Brain pericyte (primary cell): ENCODE measurements around the gene RC3H2.
A peak's percentile ranks its signal among the peaks of the same experiment; 100 is the strongest.
"Not testable (repeated sequence)": the region's sequence is repeated elsewhere in the genome, so short reads cannot be mapped to it uniquely, and the experiment has no call there.

Experiments used
- DNase-seq: peaks from one replicate; pipeline ENCODE4 v3.0.0-alpha.2; 2012; ENCODE audit warnings: low read depth, low spot score

The RC3H2 gene

DNA sequence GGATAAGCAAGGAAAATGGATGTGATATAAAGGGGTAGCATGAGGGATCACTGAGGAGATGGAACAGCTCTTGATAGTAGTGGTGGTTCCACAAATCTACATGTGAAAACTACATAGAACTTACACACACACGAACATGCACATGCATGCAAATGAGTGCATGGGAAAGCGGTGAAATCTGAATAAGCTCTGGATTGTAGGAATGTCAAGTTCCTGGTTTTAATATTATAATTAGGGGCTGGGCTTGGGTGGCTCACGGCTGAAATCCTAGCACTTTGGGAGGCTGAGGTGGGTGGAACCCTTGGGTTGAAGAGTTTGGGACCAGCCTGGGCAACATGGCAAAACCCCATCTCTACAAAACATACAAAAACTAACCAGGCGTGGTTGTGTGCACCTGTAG is 63.7 kb downstream of the RC3H2 start:
- DNase-seq: no peak

DNA sequence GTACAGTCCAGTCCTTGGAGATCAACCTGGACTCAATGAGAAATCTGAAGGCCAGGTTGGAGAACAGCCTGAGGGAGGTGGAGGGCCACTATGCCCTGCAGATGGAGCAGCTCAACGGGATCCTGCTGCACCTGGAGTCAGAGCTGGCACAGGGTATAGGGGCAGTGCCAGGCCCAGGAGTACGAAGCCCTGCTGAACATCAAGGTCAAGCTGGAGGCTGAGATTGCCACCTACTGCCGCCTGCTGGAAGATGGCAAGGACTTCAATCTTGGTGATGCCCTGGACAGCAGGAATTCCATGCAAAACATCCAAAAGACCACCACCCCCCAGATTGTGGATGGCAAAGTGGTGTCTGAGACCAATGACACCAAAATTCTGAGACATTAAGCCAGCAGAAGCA is 66.7 kb downstream of the RC3H2 start:
- DNase-seq: not testable (repeated sequence)

DNA sequence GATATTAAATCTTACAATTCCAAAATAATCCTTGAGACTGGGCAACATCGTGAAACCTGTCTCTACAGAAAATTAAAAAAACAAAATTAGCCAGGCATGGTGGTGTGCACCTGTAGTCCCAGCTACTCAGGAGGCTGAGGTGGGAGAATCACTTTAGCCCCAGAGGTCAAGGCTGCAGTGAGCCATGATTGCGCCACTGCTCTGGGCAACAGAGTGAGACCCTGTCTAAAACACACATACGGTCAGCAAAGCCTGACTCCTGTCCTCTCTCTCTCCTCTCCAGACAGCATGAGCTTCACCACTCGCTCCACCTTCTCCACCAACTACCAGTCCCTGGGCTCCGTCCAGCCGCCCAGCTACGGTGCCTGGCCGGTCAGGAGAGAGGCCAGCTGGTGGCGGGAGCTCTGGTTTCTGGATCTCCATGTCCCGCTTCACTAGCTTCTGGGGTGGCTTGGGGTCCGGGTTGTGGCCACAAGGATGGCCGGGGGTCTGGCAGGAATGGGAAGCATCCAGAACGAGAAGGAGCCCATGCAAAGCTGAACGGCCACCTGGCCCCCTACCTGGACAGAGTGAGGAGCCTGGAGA is 67.8 kb downstream of the RC3H2 start:
- DNase-seq: no peak

DNA sequence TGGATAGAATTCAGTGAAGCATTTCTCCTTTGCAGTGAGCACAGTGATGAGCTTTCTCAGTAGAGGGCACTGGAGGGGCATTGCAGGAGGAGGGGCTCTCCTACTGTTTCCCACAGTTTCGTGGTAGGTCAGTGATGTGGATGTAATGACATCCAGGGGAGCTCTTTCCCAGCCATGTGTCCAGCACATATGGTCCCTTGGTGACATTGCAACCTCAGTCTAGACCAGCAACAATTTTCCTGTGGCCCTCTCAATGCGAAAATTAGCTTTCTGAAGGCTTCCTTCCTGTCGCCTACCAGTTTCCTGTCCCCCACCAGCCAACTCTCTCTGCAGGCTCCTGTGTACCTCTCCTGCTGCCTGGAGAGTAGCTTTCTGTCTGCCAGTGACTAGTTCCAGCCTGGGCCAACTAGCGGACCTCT is 69.8 kb downstream of the RC3H2 start:
- DNase-seq: no peak

DNA sequence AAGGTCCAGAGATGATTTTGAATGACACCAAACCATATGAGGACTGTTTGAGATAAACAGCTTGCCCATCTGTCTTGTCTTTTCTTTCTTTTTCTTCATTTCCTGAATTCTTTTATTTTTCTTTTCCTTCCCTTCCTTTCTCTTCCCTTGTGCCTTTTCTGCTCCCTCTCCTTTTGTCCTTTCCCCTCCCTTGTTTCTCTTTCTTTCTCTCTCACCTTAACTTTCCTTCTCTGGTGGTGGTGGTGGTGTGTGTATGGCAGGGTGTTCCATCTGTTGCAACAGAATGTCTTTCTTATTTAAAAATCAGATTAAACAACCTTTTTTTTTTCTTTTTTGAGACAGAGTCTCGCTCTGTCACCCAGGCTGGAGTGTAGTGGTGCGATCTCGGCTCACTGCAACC is 73.0 kb downstream of the RC3H2 start:
- no peak for DNase-seq

DNA sequence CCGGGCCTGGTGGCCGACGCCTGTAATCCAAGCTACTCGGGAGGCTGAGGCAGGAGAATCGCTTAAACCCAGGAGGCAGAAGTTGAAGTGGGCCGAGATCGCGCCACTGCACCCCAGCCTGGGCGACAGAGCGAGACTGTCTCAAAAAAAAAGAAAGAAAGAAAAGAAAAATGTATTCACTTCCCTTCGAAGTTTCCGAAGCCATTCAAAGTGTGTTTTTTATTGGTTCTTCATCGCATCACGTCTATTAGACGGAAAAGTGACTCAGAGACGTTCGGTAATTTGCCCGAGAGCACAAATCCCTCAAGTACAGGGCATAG is 76.2 kb downstream of the RC3H2 start:
- not testable (repeated sequence) for DNase-seq

DNA sequence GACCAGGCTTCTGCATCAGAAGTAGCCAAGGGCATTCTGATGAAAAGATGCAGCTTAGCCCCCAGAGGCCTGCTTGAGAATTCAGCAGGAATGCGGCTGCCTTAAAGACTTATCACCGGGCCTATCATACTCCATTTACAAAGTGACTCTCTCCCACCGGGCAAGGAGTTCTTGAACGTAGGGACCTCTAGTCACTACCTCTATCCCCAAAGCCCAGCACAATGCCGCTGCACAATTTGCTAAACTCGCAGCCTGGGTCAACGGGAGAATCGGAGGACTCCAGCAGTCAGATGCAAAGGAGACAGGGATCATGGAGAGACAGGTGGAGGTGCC is 77.4 kb downstream of the RC3H2 start:
- DNase-seq: no peak

DNA sequence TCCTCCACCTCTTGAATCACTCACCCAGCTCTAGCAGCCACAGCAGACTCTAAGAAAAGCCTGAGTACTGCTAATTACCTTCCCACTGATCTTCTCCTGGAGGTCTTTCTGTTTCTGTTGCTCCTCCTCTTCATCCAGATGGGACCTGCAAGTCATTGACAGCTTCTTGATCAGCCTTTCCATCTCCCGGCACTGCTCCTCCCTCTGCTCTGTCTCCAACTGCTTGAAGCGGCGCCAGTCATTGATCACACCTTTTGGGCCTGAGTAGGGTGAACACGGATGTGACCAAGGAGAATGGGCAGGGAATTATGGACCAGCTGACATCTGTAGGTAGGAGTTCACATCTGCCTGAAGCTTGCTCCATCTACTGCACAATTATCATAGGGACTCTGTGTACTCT is 82.2 kb downstream of the RC3H2 start:
- no peak for DNase-seq

DNA sequence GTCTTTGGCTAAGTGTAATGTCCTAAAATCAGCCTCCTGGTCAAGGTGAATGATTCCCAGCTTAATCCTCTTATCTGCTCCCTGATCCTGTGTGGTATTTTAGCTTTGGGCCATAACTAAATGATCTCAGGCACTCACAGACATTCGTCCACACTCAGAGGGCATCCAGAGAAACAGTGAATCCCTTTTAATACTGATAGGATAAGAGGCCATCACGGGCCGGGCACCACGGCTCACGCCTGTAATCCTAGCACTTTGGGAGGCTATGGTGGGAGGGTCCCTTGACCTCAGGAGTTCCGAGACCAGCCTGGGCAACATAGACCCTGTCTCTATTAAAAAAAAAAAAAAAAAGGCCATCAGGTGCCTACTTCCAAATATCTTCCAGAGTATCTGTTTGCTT is 83.1 kb downstream of the RC3H2 start:
- DNase-seq: no peak

DNA sequence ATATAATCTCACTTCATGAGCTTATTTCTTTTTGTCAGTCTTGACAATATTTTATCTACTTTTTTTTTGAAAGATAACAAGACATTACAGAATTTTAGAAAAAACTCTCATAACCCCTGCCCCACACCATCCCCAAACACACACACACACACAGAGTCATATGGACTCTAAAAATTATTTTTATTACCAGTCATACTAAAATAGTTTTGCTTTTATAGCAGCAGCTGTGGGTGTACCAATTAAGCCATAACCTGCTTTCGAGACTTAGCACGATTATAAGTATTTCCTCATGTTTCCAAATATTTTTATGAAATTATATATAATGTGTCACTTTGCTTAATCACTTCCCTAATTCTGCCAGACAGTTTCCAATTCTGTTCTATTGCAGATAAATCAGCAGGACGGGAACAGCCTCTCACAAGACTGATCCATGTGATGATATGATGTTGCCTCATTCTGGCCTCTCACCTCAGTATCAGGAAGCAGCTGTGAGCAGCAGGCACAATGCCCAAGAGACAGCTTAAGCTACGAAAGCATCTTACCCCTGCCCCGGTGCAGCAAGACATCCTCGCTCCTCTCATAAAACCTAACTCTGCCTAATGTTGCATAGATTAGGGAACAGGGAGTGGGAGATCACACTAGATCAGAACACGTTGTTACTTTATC is 83.7 kb downstream of the RC3H2 start:
- peak; percentile 15 for DNase-seq

DNA sequence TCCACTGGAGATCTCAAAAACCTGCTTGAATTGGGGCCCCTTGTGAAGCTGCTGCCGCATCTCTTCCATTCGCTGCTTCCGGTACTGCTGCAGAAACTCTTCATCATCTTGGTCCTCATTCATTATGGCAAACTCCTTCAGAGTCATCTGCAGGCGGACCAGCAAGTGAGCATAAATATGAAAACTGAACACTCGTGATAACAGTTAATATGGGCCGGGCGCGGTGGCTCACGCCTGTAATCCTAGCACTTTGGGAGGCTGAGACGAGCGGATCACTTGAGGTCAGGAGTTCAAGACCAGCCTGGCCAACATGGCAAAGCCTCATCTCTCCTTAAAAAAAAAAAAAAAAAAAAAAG is 84.7 kb downstream of the RC3H2 start:
- no peak for DNase-seq

DNA sequence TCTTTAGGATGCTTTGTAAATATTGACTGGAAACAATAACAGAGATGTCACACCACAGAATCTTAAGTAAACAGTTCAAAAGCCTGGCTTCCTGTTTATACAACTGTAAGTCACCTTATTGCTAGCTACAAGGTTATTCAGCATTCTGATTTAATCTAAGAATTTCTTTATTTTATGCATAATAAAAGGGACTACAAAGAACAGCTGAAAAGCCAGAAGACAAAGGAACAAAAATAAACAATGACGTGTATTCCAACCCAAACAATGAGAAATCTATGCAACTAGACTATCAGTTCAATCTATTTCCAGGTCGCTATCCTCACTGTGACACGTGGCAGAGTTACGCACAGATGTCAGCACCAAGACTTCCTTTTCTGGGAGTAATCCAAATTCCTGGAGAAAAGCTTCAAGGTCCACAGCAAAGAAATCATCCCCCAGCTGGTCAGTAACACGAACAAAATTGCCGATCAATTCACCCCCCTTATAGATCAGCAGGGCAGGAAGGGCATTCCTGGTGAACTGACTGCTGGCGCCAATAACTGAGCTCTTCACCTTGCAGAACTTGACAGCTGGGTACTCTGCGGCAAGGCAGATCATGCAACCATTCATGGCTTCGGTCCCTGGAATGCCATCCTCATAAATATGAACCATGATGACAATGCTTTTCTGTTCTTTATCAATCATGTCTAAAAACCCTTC is 85.2 kb downstream of the RC3H2 start:
- DNase-seq: peak; percentile 41

DNA sequence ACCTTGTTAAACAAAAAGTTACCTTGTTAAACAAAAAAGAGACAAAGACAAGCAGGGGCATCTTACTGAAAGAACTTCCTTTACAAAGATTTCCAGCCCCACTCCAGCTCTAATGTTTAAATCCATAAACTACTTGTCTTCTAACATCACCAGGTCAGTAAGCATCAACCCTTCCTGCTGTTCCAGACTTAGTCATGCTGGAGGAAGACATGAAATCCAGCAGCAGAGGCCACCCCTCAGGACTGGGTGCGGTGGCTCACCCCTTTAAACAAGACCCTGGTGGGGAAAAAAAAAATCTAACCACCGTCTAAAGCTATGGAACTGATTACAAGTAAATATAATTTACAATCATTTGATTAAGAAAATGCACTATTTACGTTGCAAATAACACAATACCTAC is 85.8 kb downstream of the RC3H2 start:
- peak; percentile 64 for DNase-seq

DNA sequence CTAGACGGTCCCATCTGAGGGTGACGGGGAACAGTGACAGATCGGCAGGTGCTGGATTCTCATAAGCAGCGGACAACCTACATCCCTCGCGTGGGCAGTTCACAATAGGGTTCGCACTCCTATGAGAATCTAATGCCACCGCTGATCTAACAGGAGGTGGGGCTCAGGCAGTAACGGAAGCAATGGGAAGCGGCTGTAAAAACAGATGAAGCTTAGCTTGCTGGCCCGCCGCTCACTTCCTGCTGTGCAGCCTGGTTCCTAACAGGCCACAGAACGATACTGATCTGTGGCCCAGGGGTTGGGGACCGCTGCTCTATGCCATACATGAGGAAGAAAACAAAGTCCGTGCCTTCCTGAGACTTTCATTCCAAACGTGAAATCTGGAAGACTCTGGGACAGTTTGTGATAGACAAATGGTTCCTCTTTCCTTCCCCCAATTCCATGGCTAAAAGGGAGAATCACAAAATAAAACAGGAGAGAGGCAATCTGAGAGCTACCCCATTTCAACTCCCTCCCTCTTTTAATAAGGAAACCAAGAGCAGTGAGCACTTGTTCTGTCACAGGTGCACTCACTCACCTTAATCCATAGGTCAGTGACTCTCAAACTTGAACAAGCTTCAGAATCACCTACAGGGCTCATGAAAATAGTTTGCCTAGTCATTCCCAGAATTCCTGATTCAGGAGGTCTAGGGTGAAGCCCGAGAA is 88.8 kb downstream of the RC3H2 start:
- DNase-seq: peak; percentile 56

DNA sequence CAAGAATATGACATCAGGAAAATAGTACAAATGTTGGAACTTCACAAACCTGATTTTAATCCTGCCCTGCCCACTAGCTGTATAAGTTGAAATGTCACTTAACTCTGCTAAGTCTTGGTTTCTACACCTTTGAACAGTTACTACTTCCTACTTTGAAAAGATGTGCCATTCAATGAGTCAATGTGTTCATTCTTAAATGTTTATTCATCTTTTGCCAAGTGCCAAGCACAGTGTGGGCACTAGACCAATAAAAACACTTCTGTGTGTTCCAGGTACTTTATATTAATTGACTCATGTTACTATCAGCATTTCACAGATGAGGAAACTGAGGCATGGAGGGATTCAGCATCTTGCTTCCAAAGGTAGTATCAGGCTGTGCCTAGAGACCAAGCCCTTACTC is 89.6 kb downstream of the RC3H2 start:
- DNase-seq: no peak

DNA sequence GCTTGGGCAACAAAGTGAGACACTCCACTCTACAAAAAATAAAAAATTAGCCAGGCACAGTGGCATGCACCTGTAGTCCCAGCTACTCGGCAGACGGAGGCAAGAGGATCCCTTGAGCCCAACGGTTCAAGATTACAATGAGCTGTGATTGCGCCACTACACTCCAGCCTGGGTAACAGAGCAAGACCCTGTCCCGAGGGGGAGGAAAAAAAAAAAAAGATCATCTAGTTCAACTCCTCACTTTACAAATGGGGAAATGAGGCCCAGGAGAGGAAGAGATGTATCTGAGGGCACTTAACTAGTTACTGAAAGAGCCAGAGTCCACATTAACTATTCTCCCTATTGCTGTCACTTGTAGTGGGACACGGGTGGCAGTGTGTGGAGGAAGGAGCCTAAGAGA is 90.6 kb downstream of the RC3H2 start:
- DNase-seq: no peak

DNA sequence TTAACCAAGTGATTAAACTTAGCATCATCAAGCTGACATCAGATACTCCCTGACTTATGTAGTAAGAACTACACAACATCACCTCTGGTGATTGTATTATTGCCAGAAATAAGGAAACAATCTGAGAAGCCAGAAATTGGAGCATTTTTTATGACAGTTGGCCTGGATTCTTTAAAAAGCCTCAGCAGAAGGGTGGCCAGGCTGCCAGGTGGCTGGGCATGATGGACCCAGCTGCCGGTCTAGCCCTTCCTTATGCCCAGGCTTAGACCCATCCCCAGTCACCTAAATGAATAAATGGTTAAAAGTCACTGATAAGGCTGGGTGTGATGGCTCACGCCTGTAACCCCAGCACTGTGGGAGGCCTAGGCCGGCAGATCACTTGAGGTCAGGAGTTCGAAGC is 92.4 kb downstream of the RC3H2 start:
- DNase-seq: no peak

DNA sequence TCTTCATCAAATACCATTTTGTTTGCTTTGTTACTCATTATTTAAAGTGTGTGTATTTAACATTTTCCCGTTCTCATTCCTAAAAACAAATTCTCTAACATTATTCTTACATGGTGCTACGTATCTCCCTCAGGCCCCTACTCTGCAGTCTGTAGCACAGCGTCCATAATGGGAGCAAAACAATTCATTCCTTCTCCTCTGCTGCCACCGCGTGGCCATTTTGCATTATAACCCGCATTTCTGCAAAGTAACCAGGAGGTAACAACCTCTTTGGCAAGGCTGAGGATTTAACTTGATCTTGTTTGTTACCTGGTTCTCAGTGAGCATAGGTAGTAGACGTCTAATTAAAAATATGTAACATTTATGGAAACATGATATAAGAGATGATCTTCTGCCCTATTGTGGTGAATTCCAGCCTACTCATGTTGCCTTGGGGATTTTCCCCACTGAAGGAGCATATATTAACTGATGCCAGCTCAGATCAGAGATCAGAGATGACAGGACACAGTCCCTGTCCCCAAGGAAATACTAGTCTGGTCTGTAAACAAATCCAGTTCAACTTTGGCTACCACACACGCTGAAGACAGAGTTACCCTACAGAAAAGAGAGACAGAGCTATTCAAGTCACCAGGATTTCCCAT is 94.7 kb downstream of the RC3H2 start:
- DNase-seq: peak; percentile 49

DNA sequence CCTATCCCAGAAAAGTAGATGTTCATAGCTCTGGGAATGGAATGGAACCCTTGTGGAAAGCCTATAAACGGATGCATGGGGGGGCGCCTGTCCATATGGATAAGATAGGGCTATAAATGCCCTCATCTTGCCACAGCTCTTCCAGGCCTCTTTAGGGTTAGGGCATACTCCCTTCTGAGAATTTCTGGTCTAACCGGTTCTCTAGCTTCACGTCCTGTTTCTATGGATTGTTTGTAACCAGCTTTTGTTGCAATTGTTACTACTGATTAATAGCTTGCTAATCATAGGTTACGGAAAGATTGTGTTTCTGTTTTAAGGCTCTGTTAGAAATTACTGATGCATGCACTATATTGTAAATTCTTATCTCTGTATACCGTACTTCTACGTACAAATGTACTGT is 95.9 kb downstream of the RC3H2 start:
- DNase-seq: not testable (repeated sequence)

DNA sequence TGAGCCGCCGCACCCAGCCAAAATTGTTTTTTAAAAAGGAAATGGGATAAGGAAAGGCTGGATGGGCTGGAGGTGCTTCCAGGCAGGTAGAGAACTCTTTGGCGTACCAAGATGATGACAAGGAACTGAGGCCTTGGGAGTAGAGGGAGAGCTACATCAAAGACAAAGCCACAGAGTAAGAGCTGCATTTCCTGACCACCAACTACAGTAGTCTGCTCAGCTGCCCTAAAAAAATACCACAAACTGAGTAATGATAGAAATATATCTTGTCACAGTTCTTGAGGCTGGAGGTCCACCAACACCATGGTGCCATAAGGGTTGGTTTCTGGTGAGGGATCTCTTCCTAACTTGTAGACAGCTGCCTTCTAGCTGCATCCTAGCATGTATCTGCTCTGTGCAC is 97.0 kb downstream of the RC3H2 start:
- no peak for DNase-seq

DNA sequence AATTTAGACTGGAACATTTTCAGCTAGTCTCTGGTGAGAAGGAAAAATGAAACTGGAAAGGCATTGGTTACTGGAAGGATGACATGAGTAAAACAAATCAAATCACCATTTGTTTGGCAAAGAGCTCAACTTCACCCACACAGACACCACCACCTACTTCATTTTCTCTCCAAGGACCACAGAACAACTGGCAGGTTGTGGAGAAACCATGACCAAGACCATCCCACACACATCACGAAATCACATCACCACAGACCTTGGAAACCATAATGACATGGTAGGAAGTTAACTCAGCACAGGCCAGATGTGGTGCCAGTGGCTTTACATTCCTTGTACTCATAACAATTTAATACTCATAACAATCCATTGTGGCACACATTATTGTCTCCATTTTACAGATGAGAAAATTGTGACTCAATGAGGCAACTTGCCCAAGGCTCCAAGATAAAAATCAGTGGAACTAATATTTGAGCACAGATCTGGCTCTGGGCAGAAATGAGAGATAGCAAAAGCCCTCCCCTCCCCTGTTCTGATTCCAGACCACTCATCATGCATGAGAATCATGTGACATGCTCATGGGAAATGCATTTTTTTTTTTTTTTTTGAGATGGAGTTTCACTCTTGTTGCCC is 97.8 kb downstream of the RC3H2 start:
- DNase-seq: no peak

DNA sequence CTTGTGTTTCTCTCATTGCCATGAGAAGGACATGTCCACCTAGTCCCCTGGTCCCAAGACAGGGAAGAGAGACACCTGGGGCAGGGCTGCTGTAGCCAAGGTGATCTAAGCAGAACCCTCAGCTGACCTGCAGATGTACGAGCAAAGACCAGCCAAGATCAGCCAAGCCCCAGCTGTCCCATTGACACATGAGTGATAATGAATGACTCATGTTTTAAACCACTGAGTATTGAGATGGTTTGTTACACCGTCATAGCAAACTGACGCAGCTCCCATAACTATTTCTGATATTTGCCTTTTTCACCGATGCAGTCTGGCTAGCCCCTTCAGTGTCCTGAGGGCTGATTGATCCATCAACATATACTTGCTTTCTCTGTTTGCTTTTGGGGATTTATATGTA is 98.5 kb downstream of the RC3H2 start:
- no peak for DNase-seq
